HEK293 (cell line): Measurements from ENCODE around the gene SUPT3H.

Experiments
- CTCF ChIA-PET: fragments of 350-600 bp; formaldehyde crosslinking; extraction: SDS; loops from one replicate; lab custom pipeline; 2021; ENCODE audit warnings: antibody characterized with exemption; lab: Yijun Ruan, JAX
- POLR2A ChIA-PET: fragments of 300-600 bp; formaldehyde crosslinking; extraction: SDS; loops from one replicate; lab custom pipeline; 2020; ENCODE audit warnings: antibody characterized with exemption, inconsistent platforms; lab: Yijun Ruan, JAX
- H3K27ac ChIP-seq: fragments of 200-500 bp; sonication (Bioruptor generic); 2 replicates; pipeline ENCODE4 v1.5.1; 2014; ENCODE audit warnings: low read depth, low read length, control low read depth, inconsistent platforms; ENCODE audit errors: extremely low read depth
- H3K36me3 ChIP-seq, 2 experiments: fragments of 200-500 bp in 1 of 2; sonication (Bioruptor generic) in 1 of 2; 1 replicate in 1 of 2; 2 replicates in 1 of 2; pipeline ENCODE4 v1.5.1; 2014 to 2017; ENCODE audit warnings: inconsistent platforms in 2 of 2, low read length in 2 of 2; ENCODE audit not compliant: control insufficient read depth in 2 of 2, insufficient read depth in 1 of 2
- H3K4me1 ChIP-seq: fragments of 200-500 bp; sonication (Bioruptor generic); 2 replicates; pipeline ENCODE4 v1.5.1; 2014; ENCODE audit warnings: mild to moderate bottlenecking, low read length, inconsistent platforms; ENCODE audit not compliant: control insufficient read depth, insufficient read depth
- H3K4me3 ChIP-seq: 2 replicates; pipeline ENCODE4 v1.5.1; 2011; ENCODE audit warnings: low read depth, mild to moderate bottlenecking, control low read depth, low read length, moderate library complexity
- H3K9me3 ChIP-seq: fragments of 200-500 bp; sonication (Bioruptor generic); 2 replicates; pipeline ENCODE4 v1.5.1; 2014; ENCODE audit warnings: low read depth, low read length, inconsistent platforms; ENCODE audit not compliant: control insufficient read depth, insufficient read depth
- MYNN ChIP-seq: fragments of 450-650 bp; formaldehyde crosslinking; IDR thresholded peaks from 2 replicates; pipeline ENCODE4 v1.5.1; 2016; ENCODE audit warnings: missing biosample characterization, missing genetic modification characterization, borderline replicate concordance
- PATZ1 ChIP-seq: fragments of 450-650 bp; formaldehyde crosslinking; IDR thresholded peaks from 2 replicates; pipeline ENCODE4 v1.5.1; 2016; ENCODE audit warnings: missing biosample characterization, missing genetic modification characterization
- WT1 ChIP-seq: fragments of 450-650 bp; formaldehyde crosslinking; IDR thresholded peaks from 2 replicates; pipeline ENCODE4 v1.5.1; 2016; ENCODE audit warnings: missing biosample characterization, missing genetic modification characterization
- ZBTB26 ChIP-seq: fragments of 450-650 bp; formaldehyde crosslinking; optimal IDR thresholded peaks from 2 replicates; pipeline ENCODE3; 2016; ENCODE audit warnings: missing biosample characterization, mild to moderate bottlenecking, missing genetic modification characterization
- ZFP69B ChIP-seq: fragments of 450-650 bp; formaldehyde crosslinking; IDR thresholded peaks from 2 replicates; pipeline ENCODE4 v1.5.1; 2016; ENCODE audit warnings: missing biosample characterization, missing genetic modification characterization
- ZNF132 ChIP-seq: fragments of 450-650 bp; formaldehyde crosslinking; IDR thresholded peaks from 2 replicates; pipeline ENCODE4 v1.5.1; 2017; ENCODE audit warnings: missing biosample characterization, missing genetic modification characterization, borderline replicate concordance
- ZNF18 ChIP-seq: fragments of 450-650 bp; formaldehyde crosslinking; IDR thresholded peaks from 2 replicates; pipeline ENCODE4 v1.5.1; 2016; ENCODE audit warnings: missing biosample characterization, missing genetic modification characterization
- ZNF19 ChIP-seq: fragments of 450-650 bp; formaldehyde crosslinking; IDR thresholded peaks from 2 replicates; pipeline ENCODE4; 2016; ENCODE audit warnings: missing biosample characterization, missing genetic modification characterization, low read depth
- ZNF211 ChIP-seq: fragments of 450-650 bp; formaldehyde crosslinking; IDR thresholded peaks from 2 replicates; pipeline ENCODE4 v1.5.1; 2016; ENCODE audit warnings: low read depth, missing biosample characterization, missing genetic modification characterization
- ZNF23 ChIP-seq: fragments of 450-650 bp; formaldehyde crosslinking; IDR thresholded peaks from 2 replicates; pipeline ENCODE4 v1.5.1; 2016; ENCODE audit warnings: missing biosample characterization, missing genetic modification characterization, borderline replicate concordance
- ZNF302 ChIP-seq: fragments of 450-650 bp; formaldehyde crosslinking; IDR thresholded peaks from 2 replicates; pipeline ENCODE4 v1.5.1; 2016; ENCODE audit warnings: missing biosample characterization, missing genetic modification characterization, low read depth
- ZNF362 ChIP-seq: fragments of 450-650 bp; formaldehyde crosslinking; IDR thresholded peaks from 2 replicates; pipeline ENCODE4 v1.5.1; 2016; ENCODE audit warnings: missing biosample characterization, missing genetic modification characterization
- ZNF404 ChIP-seq: fragments of 450-650 bp; formaldehyde crosslinking; IDR thresholded peaks from 2 replicates; pipeline ENCODE4 v1.5.1; 2017; ENCODE audit warnings: missing biosample characterization, missing genetic modification characterization
- ZNF426 ChIP-seq: fragments of 450-650 bp; formaldehyde crosslinking; IDR thresholded peaks from 2 replicates; pipeline ENCODE4 v1.5.1; 2017; ENCODE audit warnings: missing biosample characterization, missing genetic modification characterization, mild to moderate bottlenecking, inconsistent platforms, moderate library complexity
- ZNF514 ChIP-seq: fragments of 450-650 bp; formaldehyde crosslinking; IDR thresholded peaks from 2 replicates; pipeline ENCODE4 v1.5.1; 2016; ENCODE audit warnings: missing biosample characterization, missing genetic modification characterization
- ZNF549 ChIP-seq: fragments of 450-650 bp; IDR thresholded peaks from 2 replicates; pipeline ENCODE4 v1.5.1; 2018; ENCODE audit warnings: missing biosample characterization, missing genetic modification characterization, mild to moderate bottlenecking, inconsistent platforms, moderate library complexity
- ZNF623 ChIP-seq: fragments of 450-650 bp; formaldehyde crosslinking; IDR thresholded peaks from 2 replicates; pipeline ENCODE4 v1.5.1; 2016; ENCODE audit warnings: missing biosample characterization, missing genetic modification characterization
- ZNF677 ChIP-seq: fragments of 450-650 bp; IDR thresholded peaks from 2 replicates; pipeline ENCODE4 v1.5.0; 2018; ENCODE audit warnings: missing biosample characterization, mild to moderate bottlenecking, missing genetic modification characterization, moderate library complexity
- ZNF701 ChIP-seq: fragments of 450-650 bp; formaldehyde crosslinking; IDR thresholded peaks from 2 replicates; pipeline ENCODE4 v1.5.1; 2016; ENCODE audit warnings: missing biosample characterization, missing genetic modification characterization
- ZNF747 ChIP-seq: fragments of 450-650 bp; formaldehyde crosslinking; IDR thresholded peaks from 2 replicates; pipeline ENCODE4 v1.5.1; 2016; ENCODE audit warnings: missing biosample characterization, missing genetic modification characterization
- ZNF830 ChIP-seq: fragments of 450-650 bp; IDR thresholded peaks from 2 replicates; pipeline ENCODE4 v1.5.0; 2018; ENCODE audit warnings: missing biosample characterization, missing genetic modification characterization, low read depth, mild to moderate bottlenecking, moderate library complexity
- ZSCAN5A ChIP-seq: fragments of 450-650 bp; formaldehyde crosslinking; IDR thresholded peaks from 2 replicates; pipeline ENCODE4 v1.5.1; 2016; ENCODE audit warnings: missing biosample characterization, missing genetic modification characterization

The SUPT3H gene

GRCh38 chr6:44918671-44919296, 458.9 kb downstream of the SUPT3H start:
- H3K4me1 ChIP-seq: no peaks in the 10 kb centered on the region; the same call in none of the 2 replicates
- no peaks in the 10 kb centered on the region for H3K36me3 ChIP-seq
- no peak overlapping the region for H3K4me3 ChIP-seq
- H3K27ac ChIP-seq: no peak overlapping the region
- ChIA-PET POLR2A (interaction anchor here (0.6 kb wide), 1 partner anchor 251 kb away, joined by 3 read pairs; no protein-coding TSS in a partner anchor), CTCF (interaction anchor here (0.6 to 1.0 kb wide), 4 partner anchors 11 to 1012 kb away, joined by 3 read pairs; no protein-coding TSS in a partner anchor)
- TF ChIP-seq ZSCAN5A (tag by site-specific recombination) (no peak), ZBTB26 (no peak), ZFP69B (no peak), ZNF23 (tag by site-specific recombination) (no peak), ZNF549 (tag by site-specific recombination) (no peak), ZNF677 (tag by site-specific recombination) (no peak), MYNN (tag by site-specific recombination) (no peak)
- no peaks in the 10 kb centered on the region for H3K9me3 ChIP-seq

GRCh38 chr6:44917430-44917829, 460.3 kb downstream of the SUPT3H start:
- Histone ChIP-seq H3K36me3 (no peaks in the 10 kb centered on the region), H3K4me3 (no peak overlapping the region), H3K9me3 (no peaks in the 10 kb centered on the region), H3K27ac (no peak overlapping the region), H3K4me1 (no peaks in the 10 kb centered on the region; the same call in none of the 2 replicates)
- ChIA-PET CTCF (interaction anchor here (0.5 to 0.8 kb wide), 2 partner anchors 43 to 100 kb away, joined by 3 to 5 read pairs; no protein-coding TSS in a partner anchor), POLR2A (no interaction called here)
- TF ChIP-seq ZNF830 (tag by site-specific recombination) (no peak), ZNF623 (tag by site-specific recombination) (no peak), ZNF132 (tag by site-specific recombination) (no peak), ZNF362 (tag by site-specific recombination) (no peak), ZNF701 (no peak)
- TF ChIP-seq, all 188 proteins: peak for 0

GRCh38 chr6:44915111-44915510, 462.6 kb downstream of the SUPT3H start:
- Histone ChIP-seq H3K4me1 (no peaks in the 10 kb centered on the region; the same call in 1 of the 2 replicates), H3K36me3 (no peaks in the 10 kb centered on the region), H3K27ac (no peak overlapping the region), H3K4me3 (no peak overlapping the region), H3K9me3 (no peaks in the 10 kb centered on the region)
- ChIA-PET CTCF (interaction anchor here (0.6 kb wide), 1 partner anchor 303 kb away, joined by 4 read pairs; no protein-coding TSS in a partner anchor), POLR2A (no interaction called here)
- TF ChIP-seq ZNF362 (tag by site-specific recombination) (no peak), ZNF514 (tag by site-specific recombination) (no peak), ZNF302 (tag by site-specific recombination) (no peak), WT1 (tag by site-specific recombination) (no peak), ZNF18 (no peak), ZNF426 (tag by site-specific recombination) (no peak), ZNF211 (tag by site-specific recombination) (no peak), ZNF747 (tag by site-specific recombination) (no peak), PATZ1 (tag by site-specific recombination) (no peak), ZNF404 (no peak), ZNF19 (no peak)
